IMR-90 (cell line): ENCODE measurements around the gene FOXQ1. TPM values are rescaled to one million over a fixed set of nuclear protein-coding genes. Genes with fewer than 3 reads are reported as not detected.

Experiments
- ATAC-seq: fragments of 200-7000 bp; cut with Tn5 transposase; 2 replicates; pipeline ENCODE4 v1.9.1; 2020; ENCODE audit warnings: low read depth, mild to moderate bottlenecking, moderate library complexity
- BruUV-seq: library from RNA; stranded (reverse); fragments of 400-500 nt; replicated peaks from 2 replicates; lab custom pipeline; 2021; lab: Mats Ljungman, UMichigan
- CTCF ChIA-PET: fragments of 300-600 bp; formaldehyde crosslinking; extraction: SDS; loops from one replicate; lab custom pipeline; 2021; ENCODE audit warnings: antibody characterized with exemption; lab: Yijun Ruan, JAX
- POLR2A ChIA-PET: fragments of 300-600 bp; sonication (Branson Sonifier 250); formaldehyde crosslinking; loops from one replicate; lab custom pipeline; 2022; ENCODE audit warnings: antibody characterized with exemption; ENCODE audit not compliant: unreplicated experiment; lab: Charles Lee
- DNase-seq: peaks from one replicate; pipeline ENCODE4 v3.0.0; 2013
- H2AFZ ChIP-seq: replicated peaks from 2 replicates; pipeline ENCODE3; 2013; ENCODE audit warnings: low read length, mild to moderate bottlenecking; ENCODE audit not compliant: poor library complexity
- H2AK5ac ChIP-seq: 2 replicates; pipeline ENCODE4 v1.6.1; 2013; ENCODE audit warnings: low read depth, low read length, inconsistent platforms
- H2AK9ac ChIP-seq: replicated peaks from 2 replicates; pipeline ENCODE3; 2013; ENCODE audit warnings: mild to moderate bottlenecking, low read depth, low read length, moderate library complexity; ENCODE audit not compliant: poor library complexity
- H2BK120ac ChIP-seq: 2 replicates; pipeline ENCODE4 v1.6.1; 2013; ENCODE audit warnings: low read depth, low read length, inconsistent platforms
- H2BK15ac ChIP-seq: 3 replicates; pipeline ENCODE4 v1.6.1; 2013; ENCODE audit warnings: low read depth, low read length, inconsistent platforms
- H2BK20ac ChIP-seq: 2 replicates; pipeline ENCODE4 v1.6.1; 2013; ENCODE audit warnings: low read depth, mild to moderate bottlenecking, inconsistent platforms, low read length, moderate library complexity
- H2BK5ac ChIP-seq: 2 replicates; pipeline ENCODE4 v1.6.1; 2013; ENCODE audit warnings: mild to moderate bottlenecking, low read depth, low read length, inconsistent platforms; ENCODE audit not compliant: poor library complexity, severe bottlenecking
- H3K14ac ChIP-seq: replicated peaks from 2 replicates; pipeline ENCODE4 v1.6.1; 2013; ENCODE audit warnings: low read depth, low read length, inconsistent platforms
- H3K18ac ChIP-seq: 2 replicates; pipeline ENCODE4 v1.6.1; 2013; ENCODE audit warnings: low read depth, low read length, control low read depth
- H3K23ac ChIP-seq: 2 replicates; pipeline ENCODE4 v1.6.1; 2013; ENCODE audit warnings: low read depth, low read length, inconsistent platforms
- H3K27ac ChIP-seq: 2 replicates; pipeline ENCODE4 v1.5.1; 2013; ENCODE audit warnings: mild to moderate bottlenecking, control low read depth, low read length; ENCODE audit not compliant: insufficient read depth
- H3K27me3 ChIP-seq: 2 replicates; pipeline ENCODE4 v1.6.1; 2013; ENCODE audit warnings: low read length; ENCODE audit not compliant: control insufficient read depth, insufficient read depth
- H3K36me3 ChIP-seq: 2 replicates; pipeline ENCODE4 v1.6.1; 2013; ENCODE audit warnings: low read length, mixed read lengths; ENCODE audit not compliant: control insufficient read depth, insufficient read depth
- H3K4ac ChIP-seq: 2 replicates; pipeline ENCODE4 v1.6.1; 2013; ENCODE audit warnings: low read depth, low read length, inconsistent platforms
- H3K4me1 ChIP-seq: 2 replicates; pipeline ENCODE4 v1.6.1; 2013; ENCODE audit warnings: low read length, mixed read lengths; ENCODE audit not compliant: control insufficient read depth, insufficient read depth
- H3K4me2 ChIP-seq: 2 replicates; pipeline ENCODE4 v1.6.1; 2013; ENCODE audit warnings: low read depth, mild to moderate bottlenecking, control low read depth, low read length, moderate library complexity
- H3K4me3 ChIP-seq: 2 replicates; pipeline ENCODE4 v1.5.1; 2013; ENCODE audit warnings: low read depth, mild to moderate bottlenecking, control low read depth, low read length, moderate library complexity; ENCODE audit not compliant: insufficient read depth
- H3K56ac ChIP-seq: 2 replicates; pipeline ENCODE4 v1.6.1; 2013; ENCODE audit warnings: low read length, inconsistent platforms; ENCODE audit not compliant: insufficient read depth; ENCODE audit errors: extremely low read depth
- H3K79me1 ChIP-seq, 2 experiments: 2 replicates each; pipeline ENCODE4 v1.6.1; 2013; ENCODE audit warnings: low read length in 2 of 2, inconsistent platforms in 1 of 2, low read depth in 1 of 2
- H3K9ac ChIP-seq: 2 replicates; pipeline ENCODE4 v1.6.1; 2013; ENCODE audit warnings: low read depth, low read length, control low read depth
- H3K9me1 ChIP-seq: 2 replicates; pipeline ENCODE4 v1.6.1; 2013; ENCODE audit warnings: low read length, inconsistent platforms; ENCODE audit not compliant: insufficient read depth
- H3K9me3 ChIP-seq: 2 replicates; pipeline ENCODE4 v1.6.1; 2013; ENCODE audit warnings: low read length; ENCODE audit not compliant: control insufficient read depth, insufficient read depth
- H4K20me1 ChIP-seq: 2 replicates; pipeline ENCODE4 v1.6.1; 2013; ENCODE audit warnings: low read length, inconsistent platforms; ENCODE audit not compliant: insufficient read depth
- H4K5ac ChIP-seq: 2 replicates; pipeline ENCODE4 v1.6.1; 2013; ENCODE audit warnings: mild to moderate bottlenecking, low read depth, low read length, control low read depth
- H4K8ac ChIP-seq, 2 experiments: 2 replicates each; pipeline ENCODE4 v1.6.1; 2013; ENCODE audit warnings: low read depth in 2 of 2, low read length in 2 of 2, control low read depth in 1 of 2, inconsistent platforms in 1 of 2
- H4K91ac ChIP-seq: 2 replicates; pipeline ENCODE4 v1.6.1; 2013; ENCODE audit warnings: low read depth, low read length, inconsistent platforms; ENCODE audit not compliant: insufficient read depth
- BHLHE40 ChIP-seq: fragments of 150-350 bp; IDR thresholded peaks from 2 replicates; pipeline ENCODE4 v1.6.1; 2016; ENCODE audit warnings: mild to moderate bottlenecking, low read depth, low read length
- CEBPB ChIP-seq: IDR thresholded peaks from 2 replicates; pipeline ENCODE4 v1.6.1; 2012; ENCODE audit warnings: low read depth, low read length, improper control_type of control experiment
- CHD1 ChIP-seq: IDR thresholded peaks from 2 replicates; pipeline ENCODE4 v1.6.1; 2012; ENCODE audit warnings: low read depth, low read length, improper control_type of control experiment
- CTCF ChIP-seq: conservative IDR thresholded peaks from 2 replicates; pipeline ENCODE4 v1.5.1; 2012; ENCODE audit warnings: mild to moderate bottlenecking, low read depth, low read length, improper control_type of control experiment
- ELK1 ChIP-seq: fragments of 150-350 bp; IDR thresholded peaks from 2 replicates; pipeline ENCODE4 v1.6.1; 2016; ENCODE audit warnings: low read depth, mild to moderate bottlenecking, low read length, moderate library complexity, borderline replicate concordance
- FOS ChIP-seq: fragments of 150-350 bp; IDR thresholded peaks from 2 replicates; pipeline ENCODE4 v1.6.1; 2016; ENCODE audit warnings: low read depth, low read length
- MAFK ChIP-seq: IDR thresholded peaks from 2 replicates; pipeline ENCODE4 v1.6.1; 2012; ENCODE audit warnings: low read depth, low read length, improper control_type of control experiment
- MAZ ChIP-seq: IDR thresholded peaks from 2 replicates; pipeline ENCODE4 v1.6.1; 2012; ENCODE audit warnings: low read depth, mild to moderate bottlenecking, low read length, improper control_type of control experiment, moderate library complexity, borderline replicate concordance
- MXI1 ChIP-seq: IDR thresholded peaks from 2 replicates; pipeline ENCODE4 v1.6.1; 2012; ENCODE audit warnings: low read depth, mild to moderate bottlenecking, low read length, moderate library complexity, borderline replicate concordance
- NFE2L2 ChIP-seq: fragments of 150-350 bp; IDR thresholded peaks from 2 replicates; pipeline ENCODE4 v1.6.1; 2016; ENCODE audit warnings: low read depth, mild to moderate bottlenecking, low read length
- POLR2A ChIP-seq: IDR thresholded peaks from 2 replicates; pipeline ENCODE4 v1.6.1; 2012; ENCODE audit warnings: mild to moderate bottlenecking, low read depth, low read length
- RAD21 ChIP-seq: IDR thresholded peaks from 2 replicates; pipeline ENCODE4 v1.6.1; 2012; ENCODE audit warnings: low read length, improper control_type of control experiment
- RCOR1 ChIP-seq: IDR thresholded peaks from 2 replicates; pipeline ENCODE4 v1.6.1; 2012; ENCODE audit warnings: mild to moderate bottlenecking, low read length, improper control_type of control experiment; ENCODE audit not compliant: insufficient replicate concordance
- RFX5 ChIP-seq: IDR thresholded peaks from 2 replicates; pipeline ENCODE4 v1.8.0; 2012; ENCODE audit warnings: low read depth, mild to moderate bottlenecking, low read length, moderate library complexity
- SMC3 ChIP-seq: fragments of 150-350 bp; IDR thresholded peaks from 2 replicates; pipeline ENCODE4 v1.6.1; 2016; ENCODE audit warnings: low read depth, mild to moderate bottlenecking, antibody characterized with exemption, low read length, moderate library complexity
- USF2 ChIP-seq: fragments of 150-350 bp; IDR thresholded peaks from 2 replicates; pipeline ENCODE4 v1.6.1; 2017; ENCODE audit warnings: mild to moderate bottlenecking, antibody characterized with exemption, low read length, low read depth
- WGBS, 2 experiments: methylation state at CpG; one replicate each; pipeline versions ENCODE4 v1.1.5 to v1.1.7; 2013; ENCODE audit warnings: missing lambda C conversion rate in 2 of 2; ENCODE audit not compliant: insufficient read length in 1 of 2; ENCODE audit errors: extremely low coverage in 2 of 2; 5-methylcytosine and 5-hydroxymethylcytosine counted together
- dilution Hi-C: fragments of 300-500 bp; cut with HindIII; formaldehyde crosslinking; loops from one replicate; pipeline ENCODE4 v1.14.3; 2018; ENCODE audit warnings: low sequenced_read_pairs; ENCODE audit not compliant: unreplicated experiment
- in situ Hi-C: fragments of 300-500 bp; cut with MboI; formaldehyde crosslinking; loops from 3 replicates; pipeline ENCODE4 v1.14.3; 2019; ENCODE audit warnings: low sequenced_read_pairs, inconsistent platforms, mixed read lengths
- intact Hi-C: fragments of 100-400 bp; cut with micrococcal nuclease; formaldehyde crosslinking; loops from 2 replicates; pipeline ENCODE4 v1.10.0; 2022
- polyA plus RNA-seq, 3 experiments: library from polyadenylated mRNA; depleted of rRNA; stranded (reverse); fragments of >200 nt; gene quantifications; 2 replicates each; pipeline ENCODE4 v1.2.3, GENCODE V29; 2012; ENCODE audit warnings: low replicate concordance in 1 of 3
- total RNA-seq: library from RNA; depleted of rRNA; stranded (reverse); fragments of >200 nt; gene quantifications from 2 replicates; pipeline ENCODE4 v1.2.3, GENCODE V29; 2012

The FOXQ1 gene
- total and polyA plus RNA-seq, 2 of the 4 experiments (the other 2 are of a cell fraction) = not detected

GRCh38 chr6:1315201-1315559, 3.3 kb downstream of the FOXQ1 start:
- DNase-seq (no peak), ATAC-seq (no peak)
- Histone ChIP-seq H2BK5ac (no peak overlapping the region), H4K8ac (no peak overlapping the region), H3K4me1 (no peaks in the 10 kb centered on the region), H3K79me1 (no peaks in the 10 kb centered on the region), H3K18ac (no peak overlapping the region), H2BK15ac (no peak overlapping the region), H4K20me1 (no peaks in the 10 kb centered on the region), H4K5ac (no peak overlapping the region), H4K91ac (no peak overlapping the region), H3K9me3 (no peaks in the 10 kb centered on the region; the same call in 1 of the 2 replicates), H3K23ac (no peak overlapping the region), H3K4ac (no peak overlapping the region), H3K36me3 (no peaks in the 10 kb centered on the region), H3K4me2 (no peak overlapping the region), H3K27me3 (peaks cover 54% of the 10 kb centered on the region), H3K27ac (no peak overlapping the region), H3K9me1 (no peaks in the 10 kb centered on the region), H2AFZ (no peak overlapping the region), H3K4me3 (no peak overlapping the region), H3K9ac (no peak overlapping the region), H2AK5ac (no peak overlapping the region), H3K14ac (no peak overlapping the region), H3K56ac (no peak overlapping the region), H2BK120ac (no peak overlapping the region), H2BK20ac (no peak overlapping the region), H2AK9ac (no peak overlapping the region)
- CTCF ChIA-PET = interaction anchor here (1.2 kb wide), 1 partner anchor 66 kb away, joined by 3 read pairs; no protein-coding TSS in a partner anchor
- in situ Hi-C loops = no loop called here
- dilution Hi-C loops = no loop called here
- POLR2A ChIA-PET = no interaction called here
- intact Hi-C loops = no loop called here
- BruUV-seq = no TSS peak
- TF ChIP-seq USF2 (no peak), CEBPB (no peak), ELK1 (no peak), RAD21 (no peak), NFE2L2 (no peak), MAZ (no peak), POLR2A (no peak), FOS (no peak), RCOR1 (no peak), BHLHE40 (no peak), MAFK (no peak), RFX5 (no peak), CHD1 (no peak), CTCF (no peak), MXI1 (no peak), SMC3 (no peak)
- no CpG with 5 or more reads among the region's 1 CpG for WGBS, 2 experiments
